ENCODE measurements around the gene EPHA4.

DNA sequence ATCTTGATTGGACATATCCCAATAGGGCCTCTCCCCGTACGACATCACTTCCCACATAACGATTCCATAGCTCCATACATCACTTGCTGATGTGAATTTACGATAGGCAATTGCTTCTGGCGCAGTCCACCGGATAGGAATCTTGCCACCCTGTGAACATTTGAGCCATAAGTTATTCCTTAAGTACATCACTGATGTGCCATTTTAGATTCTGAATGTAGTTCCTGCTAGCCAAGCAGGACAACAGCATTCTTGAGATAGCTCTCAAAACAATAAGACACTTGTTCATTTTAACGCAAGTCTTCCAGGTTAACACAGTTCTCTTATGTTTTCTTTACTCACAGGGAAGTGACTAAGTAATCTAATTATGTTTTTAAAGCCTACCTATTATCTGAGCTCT, 138.0 kb downstream of the EPHA4 start:
- TF ChIP-seq POLR2A (IDR thresholded peaks at IDR 0.05) (no peak), CTCF (IDR thresholded peaks at IDR 0.05) (no peak)

Data from vagina (tissue), 2 donors.